ENCODE data around the gene CCDC30.

The CCDC30 gene

DNA sequence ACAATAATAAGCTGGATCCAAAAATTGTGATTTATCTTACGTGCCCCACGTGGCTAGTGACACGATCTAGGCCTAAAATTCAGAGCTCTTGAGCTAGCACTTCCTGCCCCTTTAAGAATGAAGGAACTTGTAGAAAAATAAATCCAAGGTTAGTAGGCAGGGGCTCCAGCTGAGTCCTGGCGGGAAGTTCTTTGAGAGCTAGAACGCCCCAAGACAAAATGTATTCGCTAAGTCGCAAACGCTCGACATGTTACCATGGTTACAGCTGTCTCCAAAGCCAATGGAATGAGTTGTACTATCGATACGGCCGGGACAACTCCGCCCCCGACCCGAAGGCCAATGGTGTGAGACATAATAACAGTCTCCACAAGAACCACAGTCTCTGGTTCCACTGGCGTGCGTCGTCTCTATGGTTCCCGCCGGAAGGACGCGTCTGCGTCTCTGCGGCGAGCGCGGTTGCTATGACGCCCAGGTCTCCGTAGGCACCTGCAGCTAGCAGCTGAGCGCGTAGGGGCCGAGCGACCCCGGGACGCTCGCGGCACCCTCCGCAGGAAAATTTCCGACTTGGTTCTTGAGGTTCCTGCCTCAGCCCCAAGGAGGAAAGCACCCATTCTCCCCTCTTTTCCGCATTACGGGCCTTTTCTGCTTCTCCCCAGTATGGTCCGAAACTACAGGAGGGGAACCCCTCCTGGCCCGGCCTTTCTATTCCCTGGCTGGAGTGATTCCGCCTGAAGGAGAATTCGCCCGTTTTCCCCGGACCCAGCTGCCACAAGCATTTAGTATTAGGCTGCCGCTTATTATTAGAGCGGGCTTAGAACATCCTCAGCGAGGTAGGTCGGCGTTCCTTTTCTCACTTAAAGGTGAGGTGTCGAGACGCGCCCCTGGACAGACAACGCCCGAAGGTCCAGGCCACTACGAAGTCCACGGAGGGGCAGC, at the start of gene CCDC30:
Gene CCDC30, plus strand, starts transcription at position 459 of the 936 bp plus-strand sequence. CDS start 17,266 bp downstream, outside the sequence.
- intact Hi-C loops (cut with DNase I) = no loop called here
- peak; percentile 86 to 99 (median 95) for DNase-seq

DNA sequence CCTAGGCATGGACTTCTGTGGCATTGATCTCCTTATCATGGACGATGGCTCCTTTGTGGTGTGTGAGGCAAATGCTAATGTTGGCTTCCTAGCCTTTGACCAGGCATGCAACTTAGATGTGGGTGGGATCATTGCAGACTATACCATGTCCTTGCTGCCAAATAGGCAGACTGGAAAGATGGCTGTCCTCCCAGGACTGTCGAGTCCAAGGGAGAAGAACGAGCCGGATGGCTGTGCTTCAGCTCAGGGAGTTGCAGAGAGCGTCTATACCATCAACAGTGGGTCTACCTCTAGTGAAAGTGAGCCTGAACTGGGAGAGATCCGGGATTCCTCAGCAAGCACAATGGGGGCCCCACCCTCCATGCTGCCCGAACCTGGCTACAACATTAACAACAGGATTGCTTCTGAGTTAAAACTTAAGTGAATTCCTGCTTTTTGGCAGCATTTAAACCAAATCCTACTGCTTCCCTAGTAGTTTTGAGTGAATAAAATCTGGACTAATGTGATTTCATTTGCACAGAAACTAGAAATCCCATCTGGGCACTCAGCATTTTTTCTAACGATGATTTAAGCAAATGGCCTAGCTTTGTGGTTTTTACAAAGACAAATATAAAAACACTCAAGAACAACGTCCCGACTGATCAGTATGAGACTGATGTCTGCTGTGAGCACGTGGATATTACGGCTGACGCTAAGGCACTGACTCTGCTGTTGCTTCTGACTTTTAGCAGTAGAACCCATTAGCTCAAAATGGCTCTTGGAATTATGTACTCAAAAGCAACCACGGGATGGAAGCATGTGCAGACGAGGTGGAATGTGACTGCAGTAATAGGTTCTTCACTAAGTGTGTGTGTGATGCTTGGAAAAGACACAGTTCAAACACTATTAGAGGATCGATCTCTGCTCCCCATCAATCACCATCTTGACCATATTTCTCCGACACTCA, 48.3 kb upstream of the CCDC30 start:
- no peak for DNase-seq
- intact Hi-C loops (cut with DNase I) = no loop called here

DNA sequence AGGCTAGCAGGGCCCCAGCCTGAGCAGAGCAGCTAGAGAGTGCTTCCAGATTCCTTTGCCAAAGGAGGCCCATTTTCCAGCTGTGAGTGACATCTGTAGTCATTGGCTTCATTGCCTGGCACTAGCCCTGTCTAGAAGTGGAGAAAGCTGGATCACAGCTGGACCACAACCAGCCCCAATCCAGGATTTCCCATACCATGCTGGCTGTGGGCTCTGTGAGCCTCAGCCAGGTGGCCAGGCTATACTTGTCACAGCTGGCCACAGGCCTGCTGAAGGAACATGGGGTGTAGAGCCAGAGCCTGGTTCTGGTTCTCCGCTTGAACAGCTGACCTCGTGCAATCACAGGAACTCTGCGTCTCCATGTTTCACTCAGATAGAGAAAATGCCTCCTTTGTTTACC, 45.9 kb upstream of the CCDC30 start:
- intact Hi-C loops (cut with DNase I) = no loop called here
- DNase-seq = no peak

DNA sequence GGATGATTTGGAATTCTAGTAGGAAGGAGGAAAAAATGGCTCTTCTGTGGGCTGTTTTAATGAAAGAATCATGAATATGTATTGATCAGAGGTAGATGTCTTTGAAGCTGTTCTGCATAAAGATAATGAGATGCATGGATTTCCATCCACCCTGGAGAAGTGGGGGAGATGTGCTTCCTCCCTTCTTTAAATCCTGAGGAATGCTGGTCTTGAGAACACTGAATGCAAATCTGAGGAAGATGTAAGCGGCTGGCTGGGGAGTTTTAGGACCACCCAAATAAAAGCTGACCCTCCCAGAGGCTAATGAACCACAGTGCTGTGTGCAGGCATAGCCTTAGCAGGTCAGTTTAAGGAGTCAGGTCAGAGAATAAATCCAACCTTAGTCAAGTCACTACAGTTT, 44.6 kb upstream of the CCDC30 start:
- DNase-seq = peak in 4 of 42 donors; percentile 9 to 53 (median 30)
- intact Hi-C loops (cut with DNase I) = no loop called here

DNA sequence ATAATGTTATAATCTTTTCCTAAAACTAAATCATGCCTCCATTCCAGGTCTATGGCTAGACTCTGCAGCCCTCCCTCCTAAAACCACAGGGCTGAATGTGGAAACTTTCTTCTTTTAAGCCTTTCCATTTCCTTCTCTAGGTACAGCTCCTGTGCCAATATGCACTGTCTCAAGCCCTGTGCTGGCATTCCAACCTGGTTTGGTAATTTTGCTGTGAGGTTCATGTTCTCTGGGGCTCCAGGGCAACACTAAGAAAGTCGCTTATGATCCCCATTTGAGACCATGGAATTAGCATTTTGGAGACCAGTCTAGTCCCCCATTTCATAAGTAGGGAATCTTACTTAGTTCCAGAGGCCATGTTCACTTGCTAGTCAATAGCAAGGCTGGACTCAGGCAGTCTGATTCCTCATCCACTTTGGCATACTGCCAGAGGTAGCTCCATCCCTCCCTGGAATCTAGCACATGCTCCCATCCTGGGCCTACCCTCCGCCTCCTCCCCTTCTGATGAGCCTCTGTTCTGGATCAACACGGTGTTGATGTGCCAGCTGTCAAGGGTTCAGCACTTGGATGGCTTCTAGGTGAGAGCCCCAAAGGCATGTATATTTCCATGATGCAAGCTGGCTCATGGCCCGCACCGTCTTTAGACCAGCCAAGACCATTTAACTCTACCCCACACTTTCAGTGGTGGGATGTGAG, 43.8 kb upstream of the CCDC30 start:
- intact Hi-C loops (cut with DNase I) = no loop called here

DNA sequence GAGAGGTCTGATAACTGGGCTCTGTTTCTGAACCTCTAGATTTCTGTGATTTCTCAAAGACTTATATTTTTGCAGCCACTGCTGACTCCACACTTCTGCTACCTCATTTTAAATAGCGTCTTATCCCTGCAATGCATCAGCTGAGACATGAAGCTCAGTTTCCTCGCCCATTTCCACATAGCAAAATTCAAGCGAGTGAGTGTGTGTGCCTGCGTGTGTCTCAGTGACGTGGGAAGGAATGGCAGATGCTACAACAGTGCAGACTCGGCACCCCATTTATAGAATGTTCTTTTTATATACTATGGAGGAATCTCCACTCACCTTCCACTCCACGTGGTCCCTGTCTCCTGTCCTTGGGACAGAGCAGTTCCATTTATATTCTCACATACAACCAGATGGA, 43.0 kb upstream of the CCDC30 start:
- peak in 38 of 42 donors; percentile 10 to 84 (median 50) for DNase-seq

More for the DNA sequence above, 43.8 kb upstream of the CCDC30 start:
- peak in 6 of 42 donors; percentile 2 to 38 (median 12) for DNase-seq

DNA sequence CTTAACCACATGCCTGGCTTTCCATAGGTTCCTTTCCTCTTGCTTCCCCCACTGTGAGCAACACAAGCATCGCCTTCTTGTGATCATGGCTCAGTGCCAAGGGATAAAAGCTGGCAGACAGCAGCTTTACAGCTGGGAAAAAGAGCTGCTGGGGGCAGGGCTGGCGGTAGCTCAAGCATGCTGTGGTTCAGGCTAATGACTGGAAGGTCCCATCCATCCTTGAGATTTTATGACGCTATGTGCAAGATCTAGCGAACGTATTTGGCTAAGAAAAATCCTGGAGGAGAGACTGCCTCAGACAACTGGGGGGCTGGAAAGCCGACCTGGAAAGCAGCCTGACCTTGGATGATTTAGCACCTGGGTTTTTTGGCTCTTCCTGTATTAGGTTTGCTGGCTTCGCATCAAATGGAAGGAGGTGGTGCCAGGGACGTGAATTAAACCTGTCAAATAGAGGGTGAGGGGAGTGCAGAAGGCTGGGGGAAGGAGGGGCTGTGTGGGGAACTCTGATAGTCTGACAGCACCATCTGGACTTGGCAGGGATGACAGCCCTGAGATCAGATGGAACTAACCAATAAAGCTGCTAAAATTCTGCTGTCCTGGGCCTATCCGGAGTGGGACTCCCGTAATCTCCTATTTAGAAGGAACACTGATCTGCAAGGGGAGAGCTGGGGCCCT, 42.0 kb upstream of the CCDC30 start:
- peak in 39 of 42 donors; percentile 25 to 76 (median 57) for DNase-seq
- intact Hi-C loops (cut with DNase I) = no loop called here

More for the DNA sequence above, 43.0 kb upstream of the CCDC30 start:
- intact Hi-C loops (cut with DNase I) = no loop called here

DNA sequence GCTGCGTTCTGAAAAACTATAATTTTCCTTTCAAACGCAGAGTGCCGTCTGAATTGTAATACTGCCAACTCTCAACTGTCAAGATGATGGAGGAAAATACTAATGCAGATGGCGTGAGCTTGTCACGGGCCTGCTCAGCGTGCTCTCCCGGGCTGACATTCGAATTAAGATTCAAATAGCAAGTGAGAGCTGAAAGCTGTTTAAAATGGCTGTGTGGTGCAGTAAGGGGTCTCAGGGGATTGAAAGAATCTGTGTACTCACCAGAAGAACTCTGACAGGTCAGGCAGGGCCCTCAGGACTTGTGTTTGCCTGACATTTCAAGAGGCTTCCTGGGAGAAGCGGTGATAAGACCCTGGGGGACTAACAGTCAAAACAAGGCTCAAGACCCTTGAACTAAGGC, 40.3 kb upstream of the CCDC30 start:
- intact Hi-C loops (cut with DNase I) = no loop called here
- DNase-seq = peak in 29 of 42 donors; percentile 11 to 72 (median 46)

DNA sequence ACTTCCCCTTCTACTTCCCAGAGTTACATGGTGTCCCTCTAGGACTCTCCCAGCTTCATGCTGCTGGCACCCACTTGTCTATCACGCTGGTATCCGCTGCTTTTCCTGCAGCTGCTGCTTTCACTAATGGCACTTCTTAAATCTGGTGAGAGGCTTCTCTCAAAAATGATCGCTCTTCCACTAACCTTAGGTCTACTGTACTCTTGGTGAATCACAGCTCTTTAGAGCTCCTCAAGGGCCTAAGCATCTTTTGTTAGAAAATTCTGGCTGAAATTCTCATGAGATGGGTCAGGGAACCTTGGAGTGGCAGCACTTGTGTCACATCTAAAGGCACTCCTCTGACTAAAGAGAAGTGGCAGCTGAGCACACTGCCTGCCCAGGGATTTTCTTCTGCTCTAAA, 39.4 kb upstream of the CCDC30 start:
- intact Hi-C loops (cut with DNase I) = no loop called here
- DNase-seq = peak in 2 of 42 donors; percentile 3 to 10

DNA sequence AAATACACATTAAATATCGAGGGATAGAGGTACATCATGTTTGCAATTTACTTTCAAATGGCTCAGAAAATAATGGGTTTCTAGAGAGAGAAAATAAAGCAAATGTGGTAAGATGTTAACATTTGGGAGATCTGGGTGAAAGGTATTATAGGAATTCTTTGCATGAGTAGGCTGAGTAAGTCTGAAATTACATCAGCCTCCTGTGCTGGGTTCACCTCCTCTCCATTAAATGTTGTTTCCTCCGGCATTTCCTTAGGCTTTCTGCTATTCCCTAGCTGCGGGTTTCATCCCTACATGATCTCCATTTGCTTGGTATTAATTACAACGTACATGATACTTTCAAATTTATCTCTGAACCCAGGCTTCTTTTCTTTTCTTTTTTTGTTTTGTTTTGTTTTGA, 38.9 kb upstream of the CCDC30 start:
- DNase-seq = no peak
- intact Hi-C loops (cut with DNase I) = no loop called here

DNA sequence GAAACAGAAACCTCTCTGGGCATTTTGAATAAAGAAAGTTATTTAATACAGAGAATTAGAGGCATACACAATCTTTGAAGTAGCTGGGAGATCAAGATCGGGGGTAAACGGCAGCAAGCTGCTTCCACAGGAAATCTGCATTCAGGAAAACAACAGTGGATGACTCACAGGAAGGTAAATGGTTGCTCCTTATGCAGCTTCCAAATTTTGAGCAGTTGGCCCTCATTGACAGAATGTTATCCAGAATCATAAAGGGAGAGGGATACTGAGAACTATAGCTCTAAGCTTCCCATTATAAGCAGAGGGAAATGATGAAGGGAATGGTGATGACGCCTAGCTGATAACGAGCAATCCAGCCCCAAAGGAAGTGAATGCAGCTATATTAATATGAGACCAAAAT, 35.8 kb upstream of the CCDC30 start:
- DNase-seq = no peak
- intact Hi-C loops (cut with DNase I) = no loop called here

DNA sequence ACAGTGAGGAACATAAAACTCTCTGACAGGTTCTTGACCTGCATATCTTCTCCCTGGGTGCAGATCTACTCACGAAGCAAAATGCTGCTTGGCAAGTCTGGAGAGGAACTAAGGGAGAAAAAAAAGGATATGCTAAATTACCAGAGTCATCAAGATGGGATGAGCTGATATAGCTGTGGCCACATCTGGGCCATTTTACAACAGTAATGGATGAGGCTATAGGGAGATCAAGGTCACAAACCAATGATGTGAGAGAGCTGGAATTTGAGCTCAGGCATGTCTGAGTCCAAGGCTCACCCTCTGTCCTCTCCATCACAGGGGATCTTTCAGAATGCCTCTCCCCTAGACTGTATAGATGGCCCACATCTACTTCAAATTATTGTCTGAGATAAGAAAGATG, 33.5 kb upstream of the CCDC30 start:
- intact Hi-C loops (cut with DNase I) = no loop called here
- no peak for DNase-seq

DNA sequence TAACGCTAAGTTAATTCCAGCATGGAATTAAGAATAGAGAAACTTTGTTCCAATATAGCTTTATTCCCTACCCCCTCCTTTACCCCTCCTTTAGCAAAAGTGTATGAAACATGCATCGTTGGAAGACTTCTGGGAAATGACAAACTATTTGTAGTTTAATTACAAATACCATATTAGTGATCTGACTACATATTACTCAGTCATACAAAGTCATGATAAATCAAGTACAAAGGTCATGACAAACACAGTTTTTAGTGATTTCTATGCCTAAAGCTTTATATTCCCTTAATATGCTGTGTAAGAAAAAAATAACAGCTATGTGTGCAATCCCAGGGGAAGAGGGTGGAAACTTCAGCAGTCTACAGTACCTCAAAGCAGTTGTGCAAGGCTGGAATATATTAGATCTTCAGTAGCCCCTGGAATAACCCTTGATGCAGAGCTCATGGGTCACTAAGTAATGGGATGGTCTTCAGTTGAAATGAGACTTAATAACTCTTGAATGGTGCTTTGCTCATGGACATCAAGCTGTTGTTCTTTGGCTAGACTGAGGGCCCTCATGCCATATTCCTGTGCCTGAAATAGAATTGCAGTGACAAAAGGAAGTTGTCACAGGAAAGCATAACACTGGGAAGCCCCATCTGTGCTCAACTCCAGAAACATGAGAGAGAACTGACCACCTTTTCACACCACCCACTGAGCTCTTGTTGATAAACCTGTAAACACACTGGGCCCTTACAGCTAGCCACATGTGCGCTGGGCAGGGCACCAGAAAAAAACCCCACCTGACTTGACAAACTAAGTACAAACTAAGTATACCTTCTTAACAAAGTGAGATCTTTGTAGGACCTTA, 32.6 kb upstream of the CCDC30 start:
- intact Hi-C loops (cut with DNase I) = no loop called here

DNA sequence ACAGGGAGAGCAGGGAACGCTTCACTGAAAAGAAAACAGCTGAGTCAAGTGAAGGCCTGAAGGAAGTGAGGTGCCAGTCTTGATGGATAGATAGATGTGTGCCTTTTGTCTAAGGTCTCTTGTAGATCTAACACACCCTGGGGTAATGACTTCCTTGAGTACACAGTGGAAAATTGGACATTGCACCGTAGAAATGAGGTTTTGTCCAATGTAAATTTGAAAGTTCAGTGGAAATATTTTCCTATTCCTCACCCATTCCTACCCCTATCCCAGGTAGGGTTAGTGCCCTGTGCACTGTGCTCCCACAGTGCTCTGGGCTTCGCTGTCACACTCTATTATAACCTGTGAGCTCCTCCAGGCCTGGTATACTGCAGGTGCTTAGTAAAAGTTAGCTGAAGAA, 31.6 kb upstream of the CCDC30 start:
- DNase-seq = no peak
- intact Hi-C loops (cut with DNase I) = no loop called here

More for the DNA sequence above, 32.6 kb upstream of the CCDC30 start:
- DNase-seq = no peak

DNA sequence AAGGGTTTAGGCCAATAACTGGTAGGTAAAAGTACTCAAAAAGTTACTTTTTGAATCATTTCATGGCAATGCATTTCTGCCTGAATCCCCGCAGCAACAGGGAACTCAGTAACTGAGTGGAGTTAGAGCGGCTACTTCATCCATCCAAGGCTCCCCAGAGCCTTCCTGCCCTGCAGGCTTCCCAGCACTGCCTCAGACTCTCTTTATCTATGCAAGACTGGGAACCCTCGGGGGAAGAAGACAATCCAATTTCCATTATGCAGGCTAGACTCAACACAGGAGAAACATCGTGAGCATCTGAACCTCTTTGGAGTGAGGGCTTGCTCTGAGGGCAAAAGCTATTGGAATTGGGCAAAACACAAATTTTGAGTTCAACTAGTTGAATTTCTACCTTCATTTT, 30.4 kb upstream of the CCDC30 start:
- intact Hi-C loops (cut with DNase I) = no loop called here
- DNase-seq = no peak

DNA sequence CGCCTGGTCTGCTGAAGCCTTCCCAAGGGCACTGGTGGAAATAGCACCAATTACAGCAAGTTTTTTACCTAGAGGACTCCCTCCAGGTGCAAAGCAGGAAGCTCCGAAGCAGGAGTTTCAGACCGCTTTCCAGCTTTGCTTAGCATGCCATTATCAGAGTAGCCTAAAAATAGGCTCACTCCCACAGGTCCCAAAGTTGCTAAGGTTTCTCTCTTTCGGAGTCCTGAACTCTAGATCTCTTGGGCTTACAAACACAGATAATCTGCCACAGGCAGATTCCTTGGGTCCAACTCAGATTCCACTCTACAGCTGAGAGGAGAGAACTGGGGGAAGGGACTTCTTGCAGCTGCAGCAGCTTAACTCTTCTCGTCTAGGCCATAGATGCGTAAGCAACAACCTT, 29.7 kb upstream of the CCDC30 start:
- intact Hi-C loops (cut with DNase I) = no loop called here
- peak in 6 of 42 donors; percentile 20 to 68 (median 36) for DNase-seq

DNA sequence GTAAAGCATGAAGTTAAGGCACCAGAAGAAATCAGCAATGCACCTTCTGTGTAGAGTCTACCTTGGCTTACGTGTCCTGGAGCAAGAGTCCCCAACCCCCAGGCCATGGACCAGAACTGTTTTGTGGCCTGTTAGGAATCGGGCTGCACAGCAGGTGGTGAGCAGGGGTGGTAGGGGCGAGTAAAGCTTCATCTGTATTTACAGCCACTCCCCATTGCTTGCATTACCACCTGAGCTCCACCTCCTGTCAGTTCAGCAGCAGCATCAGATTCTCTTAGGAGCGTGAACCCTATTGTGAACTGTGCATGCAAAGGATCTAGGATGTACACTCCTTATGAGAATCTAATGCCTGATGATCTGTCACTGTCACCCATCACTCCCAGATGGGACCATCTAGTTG, 28.7 kb upstream of the CCDC30 start:
- intact Hi-C loops (cut with DNase I) = no loop called here
- no peak for DNase-seq

DNA sequence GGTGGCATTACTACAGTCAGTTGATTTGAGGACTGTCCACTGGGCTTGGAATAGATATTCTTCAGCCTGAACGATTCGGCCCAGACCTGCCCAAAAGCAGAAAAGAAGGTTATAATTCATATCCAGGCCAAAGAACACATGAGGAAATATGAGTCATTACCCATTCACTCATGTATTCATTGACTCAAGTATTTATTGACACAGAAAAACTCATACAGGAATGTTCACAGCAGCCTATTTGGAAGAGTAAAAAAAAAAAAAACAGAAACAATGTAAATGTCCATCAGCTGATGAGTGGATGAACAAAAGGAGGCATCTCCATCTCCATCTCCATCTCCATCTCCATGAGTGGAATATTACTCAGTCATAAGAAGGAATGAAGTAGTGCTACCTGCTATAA, 23.1 kb upstream of the CCDC30 start:
- intact Hi-C loops (cut with DNase I) = no loop called here
- no peak for DNase-seq
